ENCODE results near the gene MAP4K5. TPM values are rescaled to one million over a fixed set of nuclear protein-coding genes. Genes with fewer than 3 reads are reported as not detected.
A peak's percentile ranks its signal among the peaks of the same experiment; 100 is the strongest.

Gene MAP4K5
- total and polyA plus RNA-seq, 8 donors: 46.4 to 71.8 (median 62.6) TPM

- intact Hi-C loops (cut with DNase I): no loop called here
- H3K4me3 ChIP-seq: no peak overlapping the region
- H3K9me3 ChIP-seq: peaks cover 0 to 27% of the 10 kb centered on the region in 2 donors
- DNase-seq (no peak), ATAC-seq (no peak)
- no peaks in the 10 kb centered on the region for H3K36me3 ChIP-seq
- no peaks in the 10 kb centered on the region for H3K4me1 ChIP-seq
- H3K27me3 ChIP-seq: no peaks in the 10 kb centered on the region
- no peak for TF ChIP-seq CTCF (IDR thresholded peaks at IDR 0.05)
- no peak overlapping the region for H3K27ac ChIP-seq
Observed at GRCh38 chr14:50573862-50574261, 41.5 kb upstream of the MAP4K5 start.

- Histone ChIP-seq H3K4me3 (no peak overlapping the region), H3K27ac (no peak overlapping the region), H3K27me3 (no peaks in the 10 kb centered on the region), H3K9me3 (peaks cover 0 to 29% of the 10 kb centered on the region in 2 donors), H3K36me3 (no peaks in the 10 kb centered on the region), H3K4me1 (no peaks in the 10 kb centered on the region)
- no peak for TF ChIP-seq CTCF (IDR thresholded peaks at IDR 0.05)
- intact Hi-C loops (cut with DNase I): no loop called here
- ATAC-seq (no peak), DNase-seq (no peak)
Observed at GRCh38 chr14:50569714-50570274, 37.4 kb upstream of the MAP4K5 start.

- peaks cover 0 to 18% of the 10 kb centered on the region in 2 donors for H3K27me3 ChIP-seq
- TF ChIP-seq CTCF (IDR thresholded peaks at IDR 0.05): no peak
- no peak for ATAC-seq
Observed at GRCh38 chr14:50562841-50563240, 30.5 kb upstream of the MAP4K5 start.

GRCh38 chr14:50560931-50561285 lies 28.5 kb upstream of the MAP4K5 start:
- peak; percentile 62 to 94 (median 85) for DNase-seq
- peak; percentile 93 for ATAC-seq

More at GRCh38 chr14:50562841-50563240, 30.5 kb upstream of the MAP4K5 start:
- DNase-seq: no peak
- H3K27ac ChIP-seq: no peak overlapping the region
- H3K4me3 ChIP-seq: no peak overlapping the region
- intact Hi-C loops (cut with DNase I): no loop called here
- H3K36me3 ChIP-seq: no peaks in the 10 kb centered on the region
- no peaks in the 10 kb centered on the region for H3K9me3 ChIP-seq
- peaks cover 7 to 20% of the 10 kb centered on the region in 2 donors for H3K4me1 ChIP-seq

More at GRCh38 chr14:50560931-50561285, 28.5 kb upstream of the MAP4K5 start:
- intact Hi-C loops (cut with DNase I): no loop called here
- no peak for TF ChIP-seq CTCF (IDR thresholded peaks at IDR 0.05)
- no peaks in the 10 kb centered on the region for H3K36me3 ChIP-seq
- peaks cover 7 to 20% of the 10 kb centered on the region in 2 donors for H3K4me1 ChIP-seq
- peak overlapping the region; percentile 86 to 96 for H3K27ac ChIP-seq
- peak overlapping the region; percentile 75 to 79 for H3K4me3 ChIP-seq
- H3K27me3 ChIP-seq: peaks cover 0 to 18% of the 10 kb centered on the region in 2 donors
- H3K9me3 ChIP-seq: no peaks in the 10 kb centered on the region

All from left lung (tissue), 10 donors.